SHP77 treated with DMSO at 0.1 percent for 48 hours (cell line): Measurements from ENCODE around the gene CELA3B.
"Not testable (repeated sequence)": the region's sequence is repeated elsewhere in the genome, so short reads cannot be mapped to it uniquely, and the experiment has no call there.

Source experiments
- DNase-seq: peaks from one replicate; lab custom pipeline; 2025; lab: John Stamatoyannopoulos, UW

CELA3B gene

GRCh38 chr1:22007262-22007661 lies 30.4 kb downstream of the CELA3B start:
- DNase-seq: not testable (repeated sequence)

GRCh38 chr1:22009566-22009965 lies 32.7 kb downstream of the CELA3B start:
- DNase-seq: not testable (repeated sequence)

GRCh38 chr1:22012752-22013151 lies 35.9 kb downstream of the CELA3B start:
- DNase-seq: not testable (repeated sequence)

DNA sequence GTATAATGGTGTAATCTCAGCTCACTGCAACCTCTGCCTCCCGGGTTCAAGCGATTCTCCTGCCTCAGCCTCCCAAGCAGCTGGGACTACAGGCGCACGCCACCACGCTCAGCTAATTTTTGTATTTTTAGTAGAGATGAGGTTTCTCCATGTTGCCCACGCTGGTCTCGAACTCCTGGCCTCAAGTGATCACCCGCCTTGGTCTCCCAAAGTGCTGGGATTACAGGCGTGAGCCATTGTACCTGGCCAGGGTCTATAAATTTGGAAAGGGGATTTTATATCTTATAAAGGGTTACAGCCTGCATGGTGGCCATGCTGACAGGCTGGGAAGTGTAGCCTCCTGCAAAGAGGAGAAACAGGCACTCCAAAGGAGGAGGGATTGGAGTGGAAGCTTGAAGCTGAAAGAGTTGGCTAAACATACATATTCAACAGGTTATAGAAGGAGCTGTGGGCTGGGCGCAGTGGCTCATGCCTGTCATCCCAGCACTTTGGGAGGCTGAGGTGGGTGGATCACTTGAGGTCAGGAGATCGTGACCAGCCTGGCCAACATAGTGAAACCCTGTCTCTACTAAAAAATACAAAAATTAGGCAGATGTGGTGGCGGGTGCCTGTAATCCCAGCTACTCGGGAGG lies 37.9 kb downstream of the CELA3B start:
- DNase-seq: not testable (repeated sequence)

DNA sequence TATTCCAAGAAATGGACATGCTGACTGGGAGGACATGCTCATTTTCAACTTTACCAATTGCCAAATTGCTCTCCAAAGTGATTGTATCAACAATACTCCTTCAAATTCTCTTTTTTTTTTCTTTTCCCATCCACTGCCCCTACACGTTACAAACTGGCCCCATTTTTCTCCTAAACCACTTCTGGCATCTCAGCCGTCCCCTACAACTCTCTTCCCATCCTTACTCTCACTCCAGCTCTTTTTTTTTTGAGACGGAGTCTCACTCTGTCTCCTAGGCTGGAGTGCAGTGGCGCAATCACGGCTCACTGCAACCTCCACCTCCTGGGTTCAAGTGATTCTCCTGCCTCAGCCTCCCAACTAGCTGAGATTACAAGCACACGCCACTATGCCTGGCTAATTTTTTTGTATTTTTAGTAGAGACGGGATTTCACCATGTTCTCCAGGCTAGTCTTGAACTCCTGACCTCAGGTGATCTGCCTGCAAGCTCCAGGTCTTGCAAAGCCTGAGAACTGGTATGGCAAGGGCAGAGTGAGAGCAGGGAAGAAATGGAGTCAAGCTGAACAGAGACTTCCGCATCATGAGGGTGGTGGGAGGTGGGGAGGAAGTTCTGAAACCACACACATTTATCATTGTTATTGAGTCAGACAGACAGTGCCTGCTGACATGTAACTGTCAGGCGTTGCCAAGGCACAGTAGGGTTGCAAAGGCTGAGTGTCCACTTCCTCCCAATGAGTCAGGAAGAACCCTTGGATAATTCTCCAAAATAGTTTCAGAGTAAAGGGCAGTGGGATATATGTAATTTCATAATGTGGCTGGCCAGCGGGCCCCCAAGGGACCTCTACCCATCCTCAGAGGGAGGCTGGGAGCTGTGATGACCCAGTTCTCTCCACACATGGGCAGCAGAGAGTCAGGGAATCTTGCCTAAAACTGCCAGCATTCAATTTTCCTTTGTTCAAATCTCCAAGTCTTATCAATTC lies 42.0 kb downstream of the CELA3B start:
- no peak for DNase-seq

- DNase-seq: no peak
Observed at GRCh38 chr1:22021061-22021460, 44.2 kb downstream of the CELA3B start.

DNA sequence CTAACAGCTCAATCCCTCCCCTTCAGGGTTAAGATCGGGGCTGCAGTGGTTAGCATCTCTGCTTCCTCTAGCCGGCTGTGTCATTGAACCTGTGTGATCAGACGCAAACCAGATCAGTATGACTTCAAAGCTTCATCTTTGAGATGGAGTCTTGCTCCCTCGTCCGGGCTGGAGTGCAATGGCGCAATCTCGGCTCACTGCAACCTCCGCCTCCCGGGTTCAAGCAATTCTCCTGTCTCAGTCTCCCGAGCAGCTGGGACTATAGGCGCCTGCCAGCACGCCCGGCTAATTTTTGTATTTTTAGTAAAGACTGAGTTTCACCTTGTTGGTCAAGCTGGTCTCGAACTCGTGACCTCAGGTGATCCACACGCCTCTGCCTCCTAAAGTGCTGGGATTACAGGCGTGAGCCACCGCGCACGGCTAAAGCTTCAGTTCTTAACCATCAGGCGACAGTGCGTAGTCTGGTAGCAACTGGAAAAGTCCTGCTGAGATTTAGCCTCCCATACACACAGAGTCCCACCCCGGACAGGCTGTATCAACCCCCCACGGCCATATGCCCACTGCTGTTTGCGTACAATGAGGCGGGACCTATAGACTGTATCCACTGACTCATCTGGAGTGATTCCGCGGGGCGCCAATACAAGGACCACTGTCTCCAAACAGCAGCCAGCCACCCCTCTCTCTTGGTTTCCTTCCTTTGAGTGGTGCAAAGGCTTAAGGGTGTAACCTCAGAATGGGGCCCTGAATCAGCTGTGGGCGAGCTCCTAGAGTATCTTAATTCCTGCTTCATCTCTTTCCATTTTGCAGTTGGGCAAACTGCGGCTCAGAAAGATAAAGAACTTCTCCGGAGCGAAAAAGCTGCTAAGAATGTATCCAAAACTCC lies 47.9 kb downstream of the CELA3B start:
- peak; percentile 27 for DNase-seq

DNA sequence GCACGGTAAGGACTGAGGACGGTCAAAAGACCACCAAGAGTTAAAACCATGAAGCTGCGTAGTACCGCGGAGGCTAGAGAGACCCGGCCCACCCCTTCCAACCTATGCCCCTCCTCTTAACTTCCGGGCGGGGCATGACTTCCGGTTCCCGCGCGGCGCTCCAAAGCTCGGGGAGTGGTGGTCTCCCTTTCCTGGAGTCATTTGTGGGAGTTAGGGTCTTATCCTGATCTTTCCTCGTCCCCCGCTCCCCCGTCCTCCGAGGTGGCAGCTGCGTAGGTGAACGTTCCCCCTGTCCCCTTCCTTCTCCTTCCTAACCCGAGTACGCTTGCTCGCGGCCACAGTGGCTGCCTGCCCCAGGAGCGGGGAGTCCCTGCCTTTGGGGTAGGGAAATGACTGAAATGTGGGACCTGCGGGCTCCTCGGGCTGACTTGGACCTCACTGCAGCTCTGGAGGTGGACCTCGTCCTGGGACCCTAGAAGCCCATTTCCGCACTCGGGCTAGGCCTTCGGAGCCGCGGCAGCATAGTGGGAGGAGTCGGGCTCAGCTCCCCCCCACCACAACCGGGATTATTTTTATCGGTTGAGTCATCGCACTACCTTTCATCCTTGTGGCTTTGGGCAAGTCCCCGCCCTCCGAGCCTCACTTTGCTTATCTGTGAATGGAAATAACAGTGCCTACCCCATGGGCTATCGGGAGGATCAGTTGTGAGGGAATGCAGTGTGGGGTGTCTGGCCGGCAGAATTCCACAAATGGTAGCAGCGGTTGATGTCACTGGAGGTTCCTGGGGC lies 48.7 kb downstream of the CELA3B start:
- DNase-seq: peak; percentile 91

- DNase-seq: no peak
Observed at GRCh38 chr1:22026924-22027289, 50.1 kb downstream of the CELA3B start.

- DNase-seq: no peak
Observed at GRCh38 chr1:22030057-22030456, 53.2 kb downstream of the CELA3B start.

DNA sequence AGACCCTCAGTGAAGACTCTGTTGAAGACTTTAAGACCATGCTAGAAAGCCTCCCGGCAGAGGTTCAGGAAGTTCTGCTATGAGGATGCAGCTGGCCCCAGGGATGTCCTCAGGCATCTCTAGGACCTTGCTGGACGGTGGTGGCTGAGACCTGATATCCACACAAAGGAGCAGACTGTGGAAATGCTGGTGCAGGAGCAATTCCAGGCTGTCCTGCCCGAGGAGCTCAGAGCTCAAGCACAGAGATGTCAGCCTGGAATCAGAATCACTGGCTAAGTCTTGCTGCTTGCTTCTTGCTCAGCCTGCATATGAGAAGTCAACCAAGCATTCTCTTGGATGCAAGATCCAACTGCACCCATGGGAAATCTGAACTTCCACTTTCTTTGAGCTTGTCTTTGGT lies 53.7 kb downstream of the CELA3B start:
- DNase-seq: no peak

GRCh38 chr1:22031214-22031962 lies 54.6 kb downstream of the CELA3B start:
- no peak for DNase-seq

DNA sequence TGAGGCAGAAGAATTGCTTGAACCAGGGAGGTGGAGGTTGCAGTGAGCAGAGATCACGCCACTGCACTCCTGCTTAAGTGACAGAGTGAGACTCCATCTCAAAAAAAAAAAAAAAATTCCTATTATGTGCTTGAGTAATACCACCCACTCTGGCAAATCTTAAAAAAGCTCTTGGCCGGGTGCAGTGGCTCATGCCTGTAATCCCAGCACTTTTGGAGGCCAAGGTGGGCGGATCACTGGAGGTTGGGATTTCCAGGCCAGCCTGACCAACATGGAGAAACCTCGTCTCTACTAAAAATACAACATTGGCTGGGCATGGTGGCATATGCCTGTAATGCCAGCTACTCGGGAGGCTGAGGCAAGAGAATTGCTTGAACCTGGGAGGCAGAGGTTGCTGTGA lies 58.0 kb downstream of the CELA3B start:
- DNase-seq: not testable (repeated sequence)

- DNase-seq: no peak
Observed at GRCh38 chr1:22037520-22037919, 60.7 kb downstream of the CELA3B start.

GRCh38 chr1:22038036-22038435 lies 61.2 kb downstream of the CELA3B start:
- no peak for DNase-seq
